ENCODE measurements around the gene SOX15. TPM values are rescaled to one million over a fixed set of nuclear protein-coding genes. Genes with fewer than 3 reads are reported as not detected.
A peak's percentile ranks its signal among the peaks of the same experiment; 100 is the strongest.

Gene SOX15
- total RNA-seq, 2 donors from 2014 or later, result 3.0 to 4.7 TPM

GRCh38 chr17:7548585-7549400 lies 41.1 kb downstream of the SOX15 start, which contains the start of gene TNFSF12:
TSS of gene TNFSF12 (plus strand) at chr17:7549058. CDS start at chr17:7549154, 96 bp downstream.
- peak; percentile 76 for DNase-seq
- intact Hi-C loops (cut with DNase I), result loop anchor here in 1 of 2 donors (10.0 kb wide), 1 partner anchor 54 kb away; no protein-coding TSS in a partner anchor

GRCh38 chr17:7544911-7545310 lies 45.0 kb downstream of the SOX15 start:
- intact Hi-C loops (cut with DNase I), result loop anchor here in 1 of 2 donors (10.0 kb wide), 1 partner anchor 50 kb away; no protein-coding TSS in a partner anchor
- DNase-seq (no peak), ATAC-seq (no peak)

More at GRCh38 chr17:7548585-7549400, 41.1 kb downstream of the SOX15 start, which contains the start of gene TNFSF12:
- ATAC-seq, result peak; percentile 88 to 89

- intact Hi-C loops (cut with DNase I), result loop anchor here in 1 of 2 donors (10.0 kb wide), 1 partner anchor 46 kb away; no protein-coding TSS in a partner anchor
Measured at GRCh38 chr17:7541074-7541621, 48.7 kb downstream of the SOX15 start.

GRCh38 chr17:7538891-7539545 lies 50.9 kb downstream of the SOX15 start:
- ATAC-seq, result no peak
- intact Hi-C loops (cut with DNase I), result no loop called here
- no peak for DNase-seq

More at GRCh38 chr17:7541074-7541621, 48.7 kb downstream of the SOX15 start:
- no peak for DNase-seq
- ATAC-seq, result no peak

Other genes starting within 250 kb of the SOX15 start
- 1 to 10 TPM; 5.3 to 5.9 TPM for gene KCTD11, start 237.9 kb downstream of the SOX15 start, total RNA-seq
- not detected for gene TMEM95, start 234.9 kb downstream of the SOX15 start, total RNA-seq
- 1 to 10 TPM; 1.9 to 2.1 TPM for gene TNK1, start 209.0 kb downstream of the SOX15 start, total RNA-seq
- gene PLSCR3, start 195.6 kb downstream of the SOX15 start, total RNA-seq, result 10 to 100 TPM; 22.4 to 29.0 TPM
- gene TMEM256, start 186.0 kb downstream of the SOX15 start, total RNA-seq, result 10 to 100 TPM; 67.3 to 69.2 TPM
- gene NLGN2, start 182.2 kb downstream of the SOX15 start, total RNA-seq, result 10 to 100 TPM; 12.1 to 15.5 TPM
- not detected for gene SPEM1, start 169.8 kb downstream of the SOX15 start, total RNA-seq
- gene SPEM2, start 164.5 kb downstream of the SOX15 start, total RNA-seq, result not detected
- not detected for gene SPEM3, start 161.2 kb downstream of the SOX15 start, total RNA-seq
- gene TMEM102, start 154.7 kb downstream of the SOX15 start, total RNA-seq, result 1 to 10 TPM; 2.7 to 2.9 TPM
- gene FGF11, start 150.6 kb downstream of the SOX15 start, total RNA-seq, result 10 to 100 TPM; 20.5 to 24.6 TPM
- 10 to 100 TPM; 12.4 to 13.8 TPM for gene CHRNB1, start 145.0 kb downstream of the SOX15 start, total RNA-seq
- 10 to 100 TPM; 62.1 to 62.2 TPM for gene ZBTB4, start 110.5 kb downstream of the SOX15 start, total RNA-seq
- gene SLC35G6, start 108.6 kb downstream of the SOX15 start, total RNA-seq, result not detected
- gene POLR2A, start 105.7 kb downstream of the SOX15 start, total RNA-seq, result 10 to 100 TPM; 42.8 to 56.9 TPM
- 10 to 100 TPM; 31.0 to 47.6 TPM for gene TNFSF12, start 41.0 kb downstream of the SOX15 start, total RNA-seq
- 10 to 100 TPM; 15.0 to 25.5 TPM for gene TNFSF13, start 31.3 kb downstream of the SOX15 start, total RNA-seq
- gene SENP3, start 28.2 kb downstream of the SOX15 start, total RNA-seq, result 10 to 100 TPM; 27.2 to 30.5 TPM
- 10 to 100 TPM; 55.5 to 87.3 TPM for gene CD68, start 10.5 kb downstream of the SOX15 start, total RNA-seq
- gene MPDU1, start 6.2 kb downstream of the SOX15 start, total RNA-seq, result 10 to 100 TPM; 30.5 to 35.0 TPM
- gene FXR2, start 24.8 kb upstream of the SOX15 start, total RNA-seq, result 10 to 100 TPM; 68.3 to 68.7 TPM
- 10 to 100 TPM; 84.1 to 86.4 TPM for gene SAT2, start 37.7 kb upstream of the SOX15 start, total RNA-seq
- under 1 TPM; 0.55 to 0.85 TPM for gene SHBG, start 40.0 kb upstream of the SOX15 start, total RNA-seq
- 1 to 10 TPM; 1.8 to 3.7 TPM for gene ATP1B2, start 60.8 kb upstream of the SOX15 start, total RNA-seq
- gene TP53, start 97.4 kb upstream of the SOX15 start, total RNA-seq, result 10 to 100 TPM; 18.5 to 23.7 TPM
- gene WRAP53, start 98.4 kb upstream of the SOX15 start, total RNA-seq, result 1 to 10 TPM; 3.7 to 6.0 TPM
- gene EFNB3, start 115.1 kb upstream of the SOX15 start, total RNA-seq, result 1 to 10 TPM; 1.1 to 1.4 TPM
- gene DNAH2, start 127.7 kb upstream of the SOX15 start, total RNA-seq, result under 1 TPM; 0.05 to 0.24 TPM
- gene KDM6B, start 244.1 kb upstream of the SOX15 start, total RNA-seq, result 10 to 100 TPM; 24.2 to 31.7 TPM